Neural progenitor cell (in vitro differentiated cells): Measurements from ENCODE around the gene TNS3. TPM values are rescaled to one million over a fixed set of nuclear protein-coding genes. Genes with fewer than 3 reads are reported as not detected.

Experiments
- DNase-seq: peaks from one replicate; pipeline ENCODE4 v3.0.0-alpha.2; 2016; ENCODE audit warnings: low spot score
- H2AFZ ChIP-seq: fragments of 200-600 bp; sonication (generic); replicated peaks from 2 replicates; pipeline ENCODE4 v1.6.1; 2016; ENCODE audit warnings: antibody characterized with exemption
- H3F3A ChIP-seq: fragments of 200-600 bp; sonication (generic); 2 replicates; pipeline ENCODE4 v1.6.1; 2016; ENCODE audit warnings: antibody characterized with exemption, low read depth
- H3K27ac ChIP-seq: fragments of 200-600 bp; sonication (generic); 2 replicates; pipeline ENCODE4 v1.5.1; 2016; ENCODE audit warnings: mild to moderate bottlenecking
- H3K27me3 ChIP-seq: fragments of 200-600 bp; sonication (generic); 2 replicates; pipeline ENCODE4 v1.6.1; 2016; ENCODE audit warnings: mild to moderate bottlenecking, moderate library complexity
- H3K36me3 ChIP-seq: fragments of 200-600 bp; sonication (generic); 2 replicates; pipeline ENCODE4 v1.5.1; 2016
- H3K4me1 ChIP-seq: fragments of 200-600 bp; sonication (generic); 2 replicates; pipeline ENCODE4 v1.6.1; 2016; ENCODE audit warnings: mixed run types
- H3K4me2 ChIP-seq: fragments of 200-600 bp; sonication (generic); 2 replicates; pipeline ENCODE4 v1.6.1; 2016
- H3K4me3 ChIP-seq: fragments of 200-600 bp; sonication (generic); 2 replicates; pipeline ENCODE4 v1.5.1; 2016
- H3K79me2 ChIP-seq: fragments of 200-600 bp; sonication (generic); 2 replicates; pipeline ENCODE4 v1.6.1; 2016; ENCODE audit warnings: low read depth
- H3K9ac ChIP-seq: fragments of 200-600 bp; sonication (generic); 2 replicates; pipeline ENCODE4 v1.6.1; 2016
- H3K9me3 ChIP-seq: fragments of 200-600 bp; sonication (generic); 2 replicates; pipeline ENCODE4 v1.5.1; 2016; ENCODE audit warnings: low read depth
- H4K20me1 ChIP-seq: fragments of 200-600 bp; sonication (generic); 2 replicates; pipeline ENCODE4 v1.6.1; 2016; ENCODE audit warnings: low read depth
- H3K27ac Mint-ChIP-seq: 3 replicates; pipeline ENCODE4 v1.8.0; 2021; ENCODE audit warnings: mixed read lengths
- H3K27me3 Mint-ChIP-seq: 2 replicates; pipeline ENCODE4 v1.8.0; 2022; ENCODE audit warnings: low read depth, mild to moderate bottlenecking, inconsistent platforms, moderate library complexity, mixed read lengths; ENCODE audit not compliant: insufficient read depth
- H3K36me3 Mint-ChIP-seq: 3 replicates; pipeline ENCODE4 v1.8.0; 2021; ENCODE audit warnings: mixed read lengths
- H3K4me1 Mint-ChIP-seq: 3 replicates; pipeline ENCODE4 v1.8.0; 2021; ENCODE audit warnings: mixed read lengths
- H3K4me3 Mint-ChIP-seq: 3 replicates; pipeline ENCODE4 v1.8.0; 2021; ENCODE audit warnings: mild to moderate bottlenecking, moderate library complexity, mixed read lengths
- H3K9me3 Mint-ChIP-seq: 3 replicates; pipeline ENCODE4 v1.8.0; 2020; ENCODE audit warnings: mixed read lengths
- EZH2 ChIP-seq: fragments of 200-600 bp; sonication (generic); IDR thresholded peaks from 2 replicates; pipeline ENCODE4 v1.6.1; 2017; ENCODE audit warnings: antibody characterized with exemption, mild to moderate bottlenecking, moderate library complexity
- EZH2phosphoT487 ChIP-seq: fragments of 200-600 bp; sonication (generic); IDR thresholded peaks from 2 replicates; pipeline ENCODE4 v1.6.1; 2017; ENCODE audit warnings: antibody characterized with exemption
- total RNA-seq: library from RNA; depleted of rRNA; stranded (reverse); fragments of >200 nt; gene quantifications from 2 replicates; pipeline ENCODE4 v1.2.3, GENCODE V29; 2015; ENCODE audit warnings: low replicate concordance
- TF ChIP-seq, protein P1 (sequence below): fragments of 200-600 bp; sonication (generic); IDR thresholded peaks from 2 replicates; pipeline ENCODE4 v1.5.1; 2017; ENCODE audit warnings: antibody characterized with exemption, mild to moderate bottlenecking

TNS3 gene
- total RNA-seq, 1 donor from 2014 or later: 15.0 TPM

DNA sequence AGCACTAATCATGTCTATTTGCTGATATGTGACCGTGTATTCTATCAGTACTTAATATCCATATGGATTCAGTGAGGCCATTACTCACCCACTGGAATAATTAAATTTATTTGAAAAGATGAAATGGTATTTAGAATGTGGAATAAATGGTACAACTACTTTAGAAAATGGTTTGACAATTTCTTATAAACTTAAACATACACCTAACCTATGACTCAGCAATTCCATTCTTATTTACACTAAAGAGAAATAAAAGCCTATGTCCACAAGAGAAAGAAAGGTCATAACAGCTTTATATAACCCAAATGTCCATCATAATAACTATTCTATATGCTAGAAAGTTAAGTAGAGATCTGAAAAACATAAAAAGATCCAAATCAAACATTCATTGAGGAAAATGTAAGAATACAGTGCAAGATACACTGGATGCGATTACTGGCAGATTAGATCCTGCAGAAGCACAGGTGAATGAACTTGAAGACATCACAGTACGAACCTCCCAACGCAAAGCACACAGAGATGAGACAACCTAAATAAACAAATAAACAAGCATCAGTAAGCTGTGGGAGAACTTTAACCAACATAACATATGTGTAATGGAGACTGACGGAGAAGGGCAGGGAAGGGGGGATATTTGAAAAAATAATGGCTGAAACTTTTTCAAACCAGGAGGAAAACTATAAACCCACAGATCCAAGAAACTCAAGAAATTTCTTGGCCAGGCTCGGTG is 51.9 kb downstream of the TNS3 start:
- peaks cover 6% of the 10 kb centered on the region for H3K9me3 Mint-ChIP-seq
- peaks cover 28% of the 10 kb centered on the region for H3K36me3 Mint-ChIP-seq
- Histone ChIP-seq H3K79me2 (peaks cover 33% of the 10 kb centered on the region), H2AFZ (no peak overlapping the region), H3K9me3 (no peaks in the 10 kb centered on the region), H3K4me1 (peaks cover 11% of the 10 kb centered on the region), H3K9ac (no peak overlapping the region), H4K20me1 (peaks cover 3% of the 10 kb centered on the region), H3K27ac (no peak overlapping the region), H3K36me3 (no peaks in the 10 kb centered on the region), H3K27me3 (no peaks in the 10 kb centered on the region), H3F3A (peaks cover 12% of the 10 kb centered on the region), H3K4me2 (no peak overlapping the region), H3K4me3 (no peak overlapping the region)
- no peaks in the 10 kb centered on the region for H3K27me3 Mint-ChIP-seq
- TF ChIP-seq EZH2phosphoT487: no peak
- peaks cover 16% of the 10 kb centered on the region for H3K4me1 Mint-ChIP-seq
- no peak overlapping the region for H3K4me3 Mint-ChIP-seq
- DNase-seq: no peak
- no peak overlapping the region for H3K27ac Mint-ChIP-seq

DNA sequence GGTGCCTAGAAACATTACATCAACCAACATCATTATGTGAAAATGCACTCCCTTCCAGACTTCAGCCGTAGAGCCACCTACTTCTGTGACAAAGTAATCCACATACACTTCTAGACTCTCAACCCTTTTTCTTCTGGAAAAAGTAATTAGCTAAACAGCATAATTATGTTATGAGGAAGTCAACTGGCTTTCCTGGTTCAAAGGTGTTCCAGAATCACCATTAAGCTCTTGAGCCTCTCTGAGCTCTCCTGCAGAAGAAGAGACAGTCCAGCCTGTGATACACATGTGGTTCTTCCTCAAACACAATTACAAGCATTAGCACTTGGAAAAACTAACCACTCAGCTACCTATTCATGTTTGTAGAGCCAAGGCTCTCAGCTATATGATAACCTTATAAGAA is 52.5 kb downstream of the TNS3 start:
- Mint-ChIP-seq H3K4me1 (peaks cover 11% of the 10 kb centered on the region), H3K27ac (no peak overlapping the region), H3K9me3 (peaks cover 6% of the 10 kb centered on the region), H3K36me3 (peaks cover 28% of the 10 kb centered on the region), H3K4me3 (no peak overlapping the region), H3K27me3 (no peaks in the 10 kb centered on the region)
- DNase-seq: no peak
- H4K20me1 ChIP-seq: no peaks in the 10 kb centered on the region
- H2AFZ ChIP-seq: no peak overlapping the region
- no peak overlapping the region for H3K4me3 ChIP-seq
- peaks cover 33% of the 10 kb centered on the region for H3K79me2 ChIP-seq
- no peaks in the 10 kb centered on the region for H3K9me3 ChIP-seq
- no peak overlapping the region for H3K4me2 ChIP-seq
- peaks cover 6% of the 10 kb centered on the region for H3F3A ChIP-seq
- H3K4me1 ChIP-seq: peaks cover 5% of the 10 kb centered on the region
- TF ChIP-seq, protein P1, sequence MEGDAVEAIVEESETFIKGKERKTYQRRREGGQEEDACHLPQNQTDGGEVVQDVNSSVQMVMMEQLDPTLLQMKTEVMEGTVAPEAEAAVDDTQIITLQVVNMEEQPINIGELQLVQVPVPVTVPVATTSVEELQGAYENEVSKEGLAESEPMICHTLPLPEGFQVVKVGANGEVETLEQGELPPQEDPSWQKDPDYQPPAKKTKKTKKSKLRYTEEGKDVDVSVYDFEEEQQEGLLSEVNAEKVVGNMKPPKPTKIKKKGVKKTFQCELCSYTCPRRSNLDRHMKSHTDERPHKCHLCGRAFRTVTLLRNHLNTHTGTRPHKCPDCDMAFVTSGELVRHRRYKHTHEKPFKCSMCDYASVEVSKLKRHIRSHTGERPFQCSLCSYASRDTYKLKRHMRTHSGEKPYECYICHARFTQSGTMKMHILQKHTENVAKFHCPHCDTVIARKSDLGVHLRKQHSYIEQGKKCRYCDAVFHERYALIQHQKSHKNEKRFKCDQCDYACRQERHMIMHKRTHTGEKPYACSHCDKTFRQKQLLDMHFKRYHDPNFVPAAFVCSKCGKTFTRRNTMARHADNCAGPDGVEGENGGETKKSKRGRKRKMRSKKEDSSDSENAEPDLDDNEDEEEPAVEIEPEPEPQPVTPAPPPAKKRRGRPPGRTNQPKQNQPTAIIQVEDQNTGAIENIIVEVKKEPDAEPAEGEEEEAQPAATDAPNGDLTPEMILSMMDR: no peak
- TF ChIP-seq EZH2phosphoT487 (no peak), EZH2 (no peak)
- H3K27me3 ChIP-seq: no peaks in the 10 kb centered on the region
- H3K27ac ChIP-seq: no peak overlapping the region
- H3K9ac ChIP-seq: no peak overlapping the region
- no peaks in the 10 kb centered on the region for H3K36me3 ChIP-seq

DNA sequence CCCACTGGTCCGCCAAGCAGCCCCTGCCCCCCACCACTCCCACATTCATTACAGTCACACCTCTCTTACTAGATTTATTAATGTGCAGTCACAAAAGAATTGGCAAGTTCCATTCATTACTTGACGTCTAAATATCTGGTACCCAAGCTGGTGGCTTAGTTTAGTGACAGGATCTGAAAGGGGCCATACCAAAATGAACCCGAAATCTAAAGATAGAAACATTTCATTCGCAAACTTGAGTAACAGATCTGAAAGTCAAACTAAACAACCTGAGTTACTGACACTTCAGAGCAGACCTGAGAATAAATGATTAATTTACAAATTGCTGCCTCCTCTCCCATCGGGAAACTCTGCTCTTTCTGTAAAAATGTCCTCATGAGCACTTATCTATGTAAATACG is 53.4 kb downstream of the TNS3 start:
- Histone ChIP-seq H3K9me3 (no peaks in the 10 kb centered on the region), H3K9ac (no peak overlapping the region), H3K27ac (no peak overlapping the region), H4K20me1 (no peaks in the 10 kb centered on the region), H3K79me2 (peaks cover 28% of the 10 kb centered on the region), H3K36me3 (no peaks in the 10 kb centered on the region), H3K4me3 (no peak overlapping the region), H3K4me2 (no peak overlapping the region), H3K4me1 (no peaks in the 10 kb centered on the region), H3F3A (no peaks in the 10 kb centered on the region), H3K27me3 (no peaks in the 10 kb centered on the region), H2AFZ (no peak overlapping the region)
- H3K36me3 Mint-ChIP-seq: peaks cover 31% of the 10 kb centered on the region
- H3K4me1 Mint-ChIP-seq: peaks cover 9% of the 10 kb centered on the region
- H3K27ac Mint-ChIP-seq: no peak overlapping the region
- peaks cover 2% of the 10 kb centered on the region for H3K27me3 Mint-ChIP-seq
- peaks cover 6% of the 10 kb centered on the region for H3K9me3 Mint-ChIP-seq
- no peak overlapping the region for H3K4me3 Mint-ChIP-seq
- TF ChIP-seq, protein P1: no peak
- TF ChIP-seq EZH2: no peak
- no peak for TF ChIP-seq EZH2phosphoT487
- no peak for DNase-seq

DNA sequence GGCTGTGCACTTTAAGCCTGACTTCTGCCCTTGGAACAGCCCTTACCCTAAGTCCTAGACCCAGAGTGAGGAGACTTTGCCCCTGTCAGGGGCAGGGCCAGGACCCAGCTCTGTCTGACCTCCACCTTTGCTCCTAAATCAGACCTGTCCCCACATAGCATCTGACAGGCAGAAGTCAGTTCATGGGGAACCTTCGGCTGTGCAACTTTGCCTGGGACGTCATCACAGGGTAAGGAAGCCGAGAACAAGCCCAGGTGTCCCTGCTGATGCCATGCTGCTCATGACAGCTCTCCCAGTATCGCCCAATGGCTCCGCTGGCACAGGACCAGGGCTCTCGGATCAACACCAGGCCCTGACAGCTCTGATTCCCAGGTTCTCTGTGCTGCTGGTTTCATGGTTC is 55.4 kb downstream of the TNS3 start:
- TF ChIP-seq EZH2 (no peak), EZH2phosphoT487 (no peak)
- TF ChIP-seq, protein P1: no peak
- H3K27ac ChIP-seq: no peak overlapping the region
- H2AFZ ChIP-seq: no peak overlapping the region
- H3K9me3 ChIP-seq: no peaks in the 10 kb centered on the region
- peaks cover 32% of the 10 kb centered on the region for H3K36me3 Mint-ChIP-seq
- peaks cover 5% of the 10 kb centered on the region for H3K9me3 Mint-ChIP-seq
- no peaks in the 10 kb centered on the region for H3K36me3 ChIP-seq
- DNase-seq: no peak
- H3K79me2 ChIP-seq: peaks cover 19% of the 10 kb centered on the region
- peaks cover 2% of the 10 kb centered on the region for H3K27me3 Mint-ChIP-seq
- no peaks in the 10 kb centered on the region for H3K27me3 ChIP-seq
- no peak overlapping the region for H3K4me3 ChIP-seq
- no peak overlapping the region for H3K4me3 Mint-ChIP-seq
- H4K20me1 ChIP-seq: no peaks in the 10 kb centered on the region
- no peak overlapping the region for H3K9ac ChIP-seq
- peaks cover 16% of the 10 kb centered on the region for H3K4me1 Mint-ChIP-seq
- no peaks in the 10 kb centered on the region for H3K4me1 ChIP-seq
- no peaks in the 10 kb centered on the region for H3F3A ChIP-seq
- H3K4me2 ChIP-seq: no peak overlapping the region
- H3K27ac Mint-ChIP-seq: no peak overlapping the region
